Ovary (tissue), 3 donors: ENCODE results near the gene OR1B1.

ENCODE experiments used
- CTCF ChIP-seq, 3 donors: fragments of 450-650 bp in 2 of 3; fragments of 200-600 bp in 1 of 3; IDR thresholded peaks; one replicate each; pipeline versions ENCODE4 v1.5.1 to v1.8.0; 2016 to 2022; ENCODE audit warnings: antibody characterized with exemption in 3 of 3, mild to moderate bottlenecking in 1 of 3
- POLR2A ChIP-seq: fragments of 450-650 bp; IDR thresholded peaks from one replicate; pipeline ENCODE4 v1.6.1; 2017; ENCODE audit warnings: antibody characterized with exemption, mild to moderate bottlenecking, moderate library complexity
- donor health status: DM: no; HTN: no; CAD: no.

GRCh38 chr9:122580360-122580759 lies 77.1 kb downstream of the OR1B1 start:
- TF ChIP-seq CTCF (IDR thresholded peaks at IDR 0.05) (no peak), POLR2A (no peak)
